Vagina (tissue), 2 donors: ENCODE results near the gene FXYD3.

Experiments
- POLR2A ChIP-seq, 2 donors: fragments of 450-650 bp; IDR thresholded peaks; one replicate each; pipeline ENCODE4 v1.6.1; 2017; ENCODE audit warnings: antibody characterized with exemption in 2 of 2, mild to moderate bottlenecking in 2 of 2, moderate library complexity in 2 of 2
- POLR2AphosphoS5 ChIP-seq, 2 donors: sonication (generic); formaldehyde crosslinking; IDR thresholded peaks; one replicate each; pipeline ENCODE4 v1.9.0; 2017; ENCODE audit warnings: antibody characterized with exemption in 2 of 2, mild to moderate bottlenecking in 2 of 2, low read depth in 1 of 2; ENCODE audit not compliant: insufficient read depth in 1 of 2
- TF ChIP-seq, protein P1 (sequence below), 3 experiments: fragments of 450-650 bp in 2 of 3; fragments of 200-600 bp in 1 of 3; sonication (generic) in 1 of 3; IDR thresholded peaks; one replicate each; pipeline ENCODE4 v1.5.1; 2017 to 2019; ENCODE audit warnings: antibody characterized with exemption in 3 of 3, mild to moderate bottlenecking in 2 of 3, moderate library complexity in 2 of 3

DNA sequence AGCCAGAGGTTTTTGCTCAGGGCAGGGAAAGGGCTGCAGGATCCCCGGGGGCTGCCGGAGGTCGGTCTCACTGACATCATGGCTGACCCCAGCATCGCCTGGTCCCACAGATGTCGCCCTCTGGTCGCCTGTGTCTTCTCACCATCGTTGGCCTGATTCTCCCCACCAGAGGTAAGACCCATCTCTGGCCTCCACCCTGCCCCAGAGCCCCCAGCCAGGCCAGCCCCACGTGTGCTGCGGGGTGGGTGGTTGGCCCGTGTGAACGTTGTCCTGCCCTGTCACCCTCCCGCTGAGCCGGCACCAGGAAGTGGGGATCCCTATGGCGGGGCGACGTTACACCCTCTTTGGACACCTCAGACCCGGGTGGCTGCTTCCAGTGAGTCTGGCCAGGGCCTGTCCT lies 39.8 kb downstream of the FXYD3 start:
- TF ChIP-seq POLR2AphosphoS5 (IDR thresholded peaks at IDR 0.05; ENCODE audit: insufficient read depth in 1 of 2, low read depth in 1 of 2) (no peak), POLR2A (IDR thresholded peaks at IDR 0.05) (no peak)
- TF ChIP-seq, protein P1, sequence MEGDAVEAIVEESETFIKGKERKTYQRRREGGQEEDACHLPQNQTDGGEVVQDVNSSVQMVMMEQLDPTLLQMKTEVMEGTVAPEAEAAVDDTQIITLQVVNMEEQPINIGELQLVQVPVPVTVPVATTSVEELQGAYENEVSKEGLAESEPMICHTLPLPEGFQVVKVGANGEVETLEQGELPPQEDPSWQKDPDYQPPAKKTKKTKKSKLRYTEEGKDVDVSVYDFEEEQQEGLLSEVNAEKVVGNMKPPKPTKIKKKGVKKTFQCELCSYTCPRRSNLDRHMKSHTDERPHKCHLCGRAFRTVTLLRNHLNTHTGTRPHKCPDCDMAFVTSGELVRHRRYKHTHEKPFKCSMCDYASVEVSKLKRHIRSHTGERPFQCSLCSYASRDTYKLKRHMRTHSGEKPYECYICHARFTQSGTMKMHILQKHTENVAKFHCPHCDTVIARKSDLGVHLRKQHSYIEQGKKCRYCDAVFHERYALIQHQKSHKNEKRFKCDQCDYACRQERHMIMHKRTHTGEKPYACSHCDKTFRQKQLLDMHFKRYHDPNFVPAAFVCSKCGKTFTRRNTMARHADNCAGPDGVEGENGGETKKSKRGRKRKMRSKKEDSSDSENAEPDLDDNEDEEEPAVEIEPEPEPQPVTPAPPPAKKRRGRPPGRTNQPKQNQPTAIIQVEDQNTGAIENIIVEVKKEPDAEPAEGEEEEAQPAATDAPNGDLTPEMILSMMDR (IDR thresholded peaks at IDR 0.05), result no peak
